ENCODE data around the gene CEP112.

The CEP112 gene

DNA sequence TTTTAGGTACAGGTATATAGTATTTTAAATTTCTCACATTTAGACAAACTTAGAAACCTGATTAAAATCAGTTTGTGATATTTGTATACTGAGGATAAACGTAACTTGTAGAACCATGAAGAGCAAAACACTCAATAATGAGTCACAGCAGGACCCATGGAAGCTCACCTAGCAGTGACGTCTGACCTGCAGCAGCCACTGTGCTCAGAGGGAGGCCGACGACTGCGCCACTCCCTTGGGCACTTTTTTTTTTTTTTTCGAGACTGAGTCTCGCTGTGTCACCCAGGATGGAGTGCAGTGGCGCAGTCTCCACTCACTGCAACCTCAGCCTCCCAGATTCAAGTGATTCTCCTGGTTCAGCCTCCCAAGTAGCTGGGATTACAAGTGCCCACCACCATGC lies 524.3 kb downstream of the CEP112 start:
- no peak for DNase-seq

DNA sequence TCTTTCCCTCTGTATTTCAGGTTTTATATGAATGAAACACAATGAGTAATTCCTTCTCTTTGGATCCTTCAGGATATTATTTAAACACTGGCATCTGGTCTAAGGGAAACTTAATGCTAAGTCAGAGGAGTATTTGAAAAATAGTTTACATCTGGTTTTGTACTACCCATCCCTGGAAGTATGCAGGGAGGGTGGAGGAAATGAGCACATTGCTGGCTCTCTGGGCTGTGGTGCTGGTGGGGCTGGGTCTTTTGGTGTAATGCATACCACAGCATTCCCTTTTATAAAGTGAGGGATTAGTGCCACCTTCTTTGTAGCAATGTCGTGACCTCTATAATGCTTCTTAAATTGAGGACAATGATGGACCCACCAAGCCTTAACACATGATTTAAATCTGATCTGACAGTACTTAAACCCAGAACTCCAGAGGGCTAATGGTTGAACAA lies 525.0 kb downstream of the CEP112 start:
- no peak for DNase-seq

DNA sequence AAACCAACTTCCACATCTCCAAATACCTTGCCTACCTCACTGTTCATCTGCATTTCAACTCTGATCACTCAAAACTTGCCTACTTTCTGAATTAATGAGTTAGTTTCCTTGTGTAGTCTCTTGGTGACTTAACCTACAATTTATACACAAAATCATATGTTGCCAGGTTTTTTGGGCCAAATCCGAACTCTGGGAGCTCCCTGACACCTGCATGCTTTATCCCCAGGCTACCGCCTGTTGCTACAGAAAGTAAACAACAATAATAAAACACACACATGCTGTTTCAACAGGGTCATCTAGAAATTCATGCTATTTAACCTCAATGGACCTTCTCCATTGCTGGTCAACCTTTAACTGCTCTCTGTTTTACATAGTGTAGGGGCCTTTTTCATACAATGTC lies 526.0 kb downstream of the CEP112 start:
- no peak for DNase-seq

DNA sequence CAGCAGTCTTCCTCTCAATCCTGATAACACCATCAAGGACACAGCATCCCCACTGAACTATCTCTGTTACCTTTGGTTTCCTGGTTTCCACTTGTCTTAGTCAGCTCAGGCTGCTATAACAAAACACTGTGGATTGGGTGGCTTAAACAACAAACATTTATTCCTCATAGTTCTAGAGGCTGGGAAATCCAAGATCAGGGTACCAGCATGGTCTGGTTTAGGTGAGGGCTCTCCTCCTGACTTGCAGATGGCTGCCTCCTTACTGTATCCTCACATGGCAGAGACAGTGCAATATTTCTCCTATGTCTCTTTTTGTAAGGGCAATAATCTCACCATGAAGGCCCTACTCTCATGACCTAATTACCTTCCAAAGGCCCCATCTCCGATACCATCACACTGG lies 527.2 kb downstream of the CEP112 start:
- DNase-seq, result no peak

DNA sequence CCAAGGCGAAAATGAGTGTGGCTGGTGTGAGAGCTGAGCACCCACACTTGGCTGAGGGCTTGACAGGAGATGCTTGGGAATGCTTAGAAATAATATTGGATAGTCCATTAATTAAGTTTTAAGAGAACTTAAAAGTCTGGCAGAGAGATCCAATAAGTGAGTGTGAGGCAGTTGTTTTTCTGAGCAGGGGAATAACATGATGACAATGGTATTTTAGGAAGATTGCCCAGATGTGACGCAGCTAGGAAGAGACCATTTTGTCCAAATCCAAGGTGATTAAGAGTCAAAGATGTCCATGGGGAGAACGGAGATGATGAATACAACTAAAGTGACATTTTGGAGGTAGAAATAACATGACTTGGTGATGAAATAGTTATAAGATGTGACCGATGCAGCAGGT lies 527.7 kb downstream of the CEP112 start:
- no peak for DNase-seq

DNA sequence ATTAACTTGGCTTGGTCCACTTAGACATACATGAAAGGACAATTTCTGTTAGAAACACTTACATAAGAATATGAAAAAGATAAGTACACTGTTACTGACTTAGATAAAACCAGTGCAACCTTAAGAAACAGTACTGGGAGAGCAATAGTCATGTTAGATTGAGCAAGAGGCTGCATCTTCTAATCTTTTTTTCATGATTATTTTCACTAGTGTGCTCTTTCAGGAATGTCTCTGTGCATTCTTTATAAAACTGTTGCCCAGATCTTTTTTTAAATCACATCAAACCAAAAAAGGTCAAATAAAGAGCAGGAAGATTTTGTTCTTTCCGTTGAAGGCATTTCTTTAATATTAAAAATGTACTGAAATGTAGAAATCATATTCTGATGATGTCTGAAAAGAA lies 529.7 kb downstream of the CEP112 start:
- DNase-seq, result no peak

DNA sequence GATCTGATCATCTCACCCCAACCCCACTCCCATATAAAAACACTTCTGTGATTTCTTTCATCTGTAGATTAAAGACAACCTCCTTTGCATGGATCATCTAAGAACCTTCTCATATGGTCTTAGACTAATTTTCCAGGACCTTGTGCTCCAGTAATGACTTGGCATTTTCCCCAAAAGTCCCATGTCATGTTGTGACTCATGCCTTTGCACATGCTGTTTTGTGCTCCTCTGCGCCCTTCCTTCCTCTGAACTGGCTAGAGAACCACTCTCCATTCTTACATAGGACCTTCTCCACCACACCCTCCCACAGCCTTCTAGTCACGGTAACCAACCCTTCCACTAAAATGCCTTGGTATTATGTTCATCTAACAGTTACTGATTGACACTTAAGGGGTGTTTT lies 531.0 kb downstream of the CEP112 start:
- no peak for DNase-seq

DNA sequence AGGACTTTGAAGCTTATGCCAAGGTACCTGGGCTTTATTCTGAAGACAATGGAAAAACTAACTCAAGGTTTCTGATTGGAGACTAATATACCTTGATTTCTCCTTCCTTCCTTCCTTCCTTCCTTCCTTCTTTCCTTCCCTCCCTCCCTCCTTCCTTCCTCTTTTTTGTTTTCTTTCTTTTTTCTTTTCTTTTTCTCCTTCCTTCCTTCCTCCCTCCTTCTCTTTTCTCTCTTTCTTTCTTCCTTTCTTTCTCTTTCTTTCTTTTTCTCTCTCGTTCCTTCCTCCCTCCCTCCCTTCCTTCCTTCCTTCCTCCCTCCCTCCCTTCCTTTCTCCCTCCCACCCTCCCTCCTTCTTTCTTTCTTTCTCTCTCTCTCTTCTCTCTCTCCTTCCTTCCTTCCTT lies 531.9 kb downstream of the CEP112 start:
- no peak for DNase-seq

DNA sequence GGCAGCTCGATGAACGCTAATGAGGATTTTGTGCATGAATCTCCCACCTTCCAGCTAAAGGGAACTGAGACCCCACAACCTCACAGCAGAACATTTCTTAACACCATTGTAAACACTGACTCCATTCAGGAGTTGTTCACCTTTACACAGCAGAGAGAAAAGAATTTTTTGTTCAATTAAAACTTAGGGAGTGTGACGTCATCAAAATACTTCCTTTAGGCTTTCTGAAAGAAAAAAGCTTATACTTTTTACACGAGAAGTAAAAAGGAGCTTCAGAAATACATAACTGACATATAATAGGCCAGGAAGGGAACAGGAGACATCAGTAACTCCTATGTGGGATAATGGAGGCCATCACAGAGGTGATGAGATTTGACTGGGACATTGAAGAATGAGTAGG lies 532.4 kb downstream of the CEP112 start:
- DNase-seq, result no peak

DNA sequence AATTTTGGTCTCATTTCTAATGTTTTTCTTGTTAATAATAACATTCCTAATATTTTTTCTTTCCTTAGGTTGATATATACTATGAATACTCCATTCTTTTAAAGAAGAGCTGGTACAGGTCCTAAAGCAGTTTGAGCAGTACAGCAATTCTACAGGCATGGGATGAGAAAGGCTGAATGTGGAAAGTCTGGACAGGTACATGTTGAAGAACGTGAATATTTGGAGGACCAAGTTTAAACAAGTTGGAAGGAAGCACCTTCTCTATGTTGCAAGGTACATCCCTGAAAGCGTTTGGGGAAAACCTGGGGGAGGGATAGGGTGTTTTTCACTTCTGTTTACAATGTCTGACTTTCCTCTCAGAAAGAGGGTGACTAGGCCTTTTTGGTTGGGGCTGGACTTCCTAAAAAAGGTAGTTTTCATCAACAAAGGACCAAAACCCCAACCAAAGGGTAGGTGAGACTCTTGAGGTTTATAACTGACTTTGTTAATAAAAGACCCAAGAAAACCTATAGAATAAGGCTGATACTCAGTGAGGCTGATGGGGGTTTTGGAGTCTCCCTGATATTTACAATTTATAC lies 534.6 kb downstream of the CEP112 start:
- DNase-seq, result no peak

DNA sequence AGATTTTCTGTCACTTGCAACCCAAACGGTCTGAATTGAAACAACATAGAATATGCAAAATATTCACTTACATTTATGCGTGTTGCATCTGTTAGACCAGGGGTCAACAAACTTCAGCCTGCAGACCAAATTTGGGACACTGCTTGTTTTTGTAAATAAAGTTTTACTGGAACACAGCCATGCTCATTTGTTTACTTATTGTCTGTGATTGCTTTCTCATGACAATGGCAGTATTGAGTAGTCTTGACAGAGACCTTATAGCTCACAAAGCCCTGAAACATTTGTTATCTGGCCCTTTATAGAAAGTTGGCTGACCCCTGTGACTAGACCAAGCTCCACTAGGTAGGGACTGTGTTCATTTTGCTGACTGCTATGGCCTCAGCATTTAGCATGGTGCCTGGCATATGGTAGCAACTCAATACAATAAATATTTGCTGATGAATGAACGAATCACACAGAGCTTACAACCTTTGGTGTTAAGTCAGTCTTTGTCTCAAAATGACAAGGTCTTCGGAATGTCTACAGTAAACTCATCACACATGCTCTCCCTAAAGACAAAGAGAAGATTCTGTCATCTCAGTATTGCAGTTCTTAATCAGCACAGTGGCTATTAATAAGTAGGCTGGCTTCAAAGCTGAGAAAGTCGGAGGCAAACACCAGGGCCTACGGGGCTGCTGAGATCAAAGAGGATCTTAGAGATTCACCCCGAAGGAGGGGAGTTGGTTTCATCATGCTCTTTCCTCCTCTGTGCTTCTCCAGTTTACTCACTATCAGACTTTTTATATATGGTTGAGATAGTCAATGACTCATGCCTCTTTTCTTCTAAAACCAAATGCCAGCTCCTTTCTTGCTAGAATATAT lies 535.3 kb downstream of the CEP112 start:
- DNase-seq, result no peak

DNA sequence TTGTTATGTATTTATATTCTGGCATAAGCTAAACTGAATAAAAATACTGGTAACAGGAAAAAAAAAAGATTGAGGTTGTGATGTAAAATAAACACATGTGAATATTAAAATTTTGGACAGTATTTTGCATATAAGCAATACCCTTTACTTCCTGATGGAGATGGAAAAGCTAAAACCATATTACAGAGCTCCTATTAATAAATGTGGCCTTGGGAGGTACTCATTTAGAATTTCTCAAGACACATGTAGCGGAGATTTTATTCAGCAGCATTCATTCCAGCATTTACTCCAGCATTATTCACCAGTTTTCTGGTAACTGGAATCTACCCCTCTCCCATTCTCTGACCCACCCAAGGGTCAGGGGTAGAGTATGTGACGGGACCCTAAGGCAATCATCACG lies 536.2 kb downstream of the CEP112 start:
- DNase-seq, result no peak

DNA sequence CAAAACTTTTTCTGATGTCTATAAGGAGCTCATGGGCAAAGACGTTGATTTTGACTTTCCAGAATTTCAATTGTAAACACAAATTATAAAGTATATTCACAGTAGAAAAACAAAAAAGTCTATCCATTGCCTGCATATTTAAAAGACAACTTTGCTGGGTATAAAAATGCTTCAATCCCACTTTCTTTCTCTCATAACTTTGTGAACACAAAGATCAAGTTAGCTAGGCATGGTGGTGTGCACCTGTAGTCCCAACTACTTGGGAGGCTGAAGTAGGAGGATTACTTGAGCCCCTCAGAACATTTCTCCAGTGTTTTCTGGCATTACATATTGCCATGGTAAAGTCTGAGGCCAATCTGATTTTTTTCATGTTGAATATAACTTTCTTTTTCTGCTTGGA lies 547.4 kb downstream of the CEP112 start:
- no peak for DNase-seq

DNA sequence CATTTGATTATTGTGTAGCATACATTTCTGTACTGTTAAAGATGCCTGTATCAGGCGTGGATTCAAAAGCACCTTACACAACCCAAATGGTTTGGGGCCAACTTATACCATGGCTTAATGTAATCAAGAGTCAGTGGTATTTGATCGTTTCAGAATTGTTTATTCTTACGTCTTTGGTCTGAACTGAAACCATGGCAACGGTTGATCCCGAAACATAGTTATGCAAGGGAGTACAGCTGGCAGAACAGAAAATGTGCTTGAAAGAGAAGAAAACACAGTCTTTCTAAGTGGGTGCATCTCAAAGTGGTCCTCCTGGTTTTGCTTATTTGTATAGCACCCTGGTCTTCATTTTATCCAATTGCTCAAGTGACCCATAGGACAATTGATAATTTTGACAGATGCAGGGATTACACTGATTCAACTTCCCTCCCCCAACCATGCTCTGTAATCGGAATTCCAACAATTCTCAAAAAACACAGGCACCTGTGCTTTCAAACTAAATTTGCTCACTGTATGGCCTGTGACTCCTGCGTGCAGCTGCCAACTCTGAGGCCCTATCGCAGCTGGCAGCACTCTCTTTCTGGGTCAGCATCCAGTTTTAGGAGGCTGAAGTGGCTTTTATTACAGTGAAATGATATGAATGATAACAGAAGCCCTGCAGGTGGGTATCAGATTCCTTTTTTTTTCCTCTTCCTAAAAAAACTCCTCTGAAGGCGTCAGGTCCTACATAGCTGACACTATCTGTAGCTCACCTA lies 553.5 kb downstream of the CEP112 start:
- DNase-seq, result no peak

DNA sequence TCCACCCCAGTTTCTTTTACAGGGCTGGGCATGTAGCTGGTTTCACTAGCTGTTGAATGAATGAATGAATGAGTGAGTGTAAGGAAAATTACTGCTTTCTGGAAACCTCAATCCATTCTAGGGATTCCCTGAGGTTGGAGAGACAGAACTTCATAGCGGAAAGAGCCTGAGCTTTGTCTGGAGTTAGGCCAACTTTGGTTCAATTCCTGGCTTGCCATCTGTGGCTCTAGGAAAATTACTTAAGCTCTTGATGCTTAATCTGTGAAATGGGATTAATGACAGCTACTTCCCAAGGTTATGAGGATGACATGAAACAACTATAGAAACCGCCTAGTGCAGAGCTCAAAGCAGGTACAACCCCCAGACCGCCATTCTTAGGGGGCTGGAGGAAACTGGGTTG lies 554.1 kb downstream of the CEP112 start:
- no peak for DNase-seq

DNA sequence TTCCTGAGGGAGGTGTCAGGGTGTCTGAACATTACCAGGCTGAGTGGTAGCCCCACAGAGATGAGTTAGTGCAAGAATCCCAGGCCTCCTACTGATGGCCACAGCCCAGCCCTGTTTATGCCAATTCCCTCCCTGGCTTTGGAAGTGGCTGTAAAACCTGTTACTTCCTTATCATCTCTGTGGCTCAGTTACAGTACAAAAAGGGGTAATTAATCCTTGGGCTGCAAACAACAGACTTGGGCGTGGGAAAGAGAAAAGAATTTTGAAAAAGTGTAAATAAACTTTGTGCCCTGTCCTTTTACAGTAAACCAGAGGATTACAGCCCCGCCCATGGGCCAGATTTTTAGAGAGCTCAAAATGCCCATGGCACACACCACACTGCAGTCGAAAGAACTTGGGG lies 557.4 kb downstream of the CEP112 start:
- no peak for DNase-seq

DNA sequence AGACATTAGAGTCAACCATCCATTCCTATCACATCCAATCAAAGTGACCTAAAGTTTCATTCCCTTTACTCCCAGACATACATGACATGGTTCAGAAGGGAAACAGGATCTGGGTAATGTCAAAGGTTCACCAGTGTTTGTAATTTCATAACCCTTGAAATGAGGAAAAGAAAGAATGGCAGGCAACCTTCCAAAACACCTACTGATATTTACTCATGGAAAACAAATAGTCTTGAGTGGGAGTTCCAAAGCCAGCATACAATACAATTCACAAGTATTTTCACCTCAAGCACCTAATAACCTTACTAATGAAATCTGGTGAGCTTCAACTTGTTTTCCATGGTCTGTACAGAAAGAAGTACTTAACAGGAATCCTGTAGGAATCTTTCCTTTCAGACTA lies 557.9 kb downstream of the CEP112 start:
- DNase-seq, result no peak

DNA sequence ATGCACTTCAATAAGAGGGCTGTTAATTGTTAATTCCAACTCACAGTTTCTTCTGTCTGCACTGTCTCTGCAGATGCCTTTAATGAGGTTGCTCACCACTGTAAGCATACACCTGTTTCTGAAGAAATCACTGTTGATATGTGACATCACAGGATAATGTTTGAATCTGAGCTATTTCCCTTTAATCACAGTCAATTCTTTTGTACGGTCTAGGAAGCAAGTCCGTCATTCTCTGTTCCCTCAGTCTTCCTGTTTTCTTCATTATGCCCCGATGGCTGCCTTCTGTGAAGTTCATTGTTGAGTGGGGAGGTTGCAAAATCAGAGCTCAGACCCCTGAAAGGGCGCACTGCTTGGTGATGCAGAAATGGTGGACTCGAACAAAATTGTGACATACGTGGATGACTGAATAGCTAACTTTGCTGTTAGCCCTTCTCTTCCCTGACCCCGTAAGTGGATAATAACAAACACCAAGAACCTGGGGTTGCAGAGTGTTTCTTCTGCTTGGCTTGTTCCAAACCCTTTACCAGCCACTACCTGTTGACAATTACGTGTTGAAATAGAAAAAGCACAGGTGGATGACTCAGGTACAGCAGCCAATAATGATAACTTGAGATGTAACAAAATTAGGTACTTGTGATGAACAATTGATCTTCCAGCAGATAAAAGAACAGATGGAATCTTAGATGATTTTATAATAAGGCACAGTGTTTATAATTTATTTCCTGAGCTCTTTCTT lies 558.6 kb downstream of the CEP112 start:
- DNase-seq, result no peak

DNA sequence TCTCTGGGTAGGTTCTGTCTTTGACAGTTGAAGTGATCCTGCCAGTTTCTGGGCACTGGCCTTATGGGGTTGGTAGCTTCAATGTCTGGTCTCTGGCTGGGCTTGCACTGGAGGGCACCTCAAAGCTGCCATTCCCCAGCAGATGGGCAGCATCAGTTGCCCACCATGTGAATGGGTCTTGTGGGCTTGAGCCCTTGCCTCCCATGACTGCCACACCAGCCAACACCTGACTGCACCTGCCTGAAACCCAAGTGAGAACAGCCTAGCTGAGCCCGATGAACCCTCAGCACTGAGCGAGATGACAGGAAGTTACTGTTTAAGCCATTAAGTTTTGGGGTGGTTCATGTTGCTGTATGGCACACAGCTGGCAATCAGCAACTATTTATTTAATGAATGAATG lies 561.4 kb downstream of the CEP112 start:
- DNase-seq, result no peak

DNA sequence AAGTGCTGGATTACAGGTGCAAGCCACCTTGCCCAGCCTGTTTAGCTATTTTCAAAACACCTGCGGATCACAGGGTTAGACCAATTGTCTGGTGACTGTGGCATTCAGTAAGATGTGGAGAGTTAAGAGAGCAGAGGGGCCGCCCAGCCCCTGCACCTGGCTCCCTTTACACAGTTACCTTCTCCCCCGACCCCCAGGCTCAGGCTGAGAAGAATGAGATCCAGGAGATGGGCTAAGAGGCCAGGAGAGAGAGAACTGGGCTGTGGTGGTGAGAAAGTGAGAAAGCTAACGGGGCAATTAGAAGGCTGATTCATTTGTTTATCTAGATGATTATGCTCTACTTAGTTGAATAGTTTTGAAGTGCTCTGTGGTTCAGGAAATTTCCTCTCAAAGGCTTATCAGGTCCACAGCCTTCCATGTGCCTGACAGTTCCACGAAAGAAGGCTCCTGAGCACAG lies 562.7 kb downstream of the CEP112 start:
- DNase-seq, result no peak

DNA sequence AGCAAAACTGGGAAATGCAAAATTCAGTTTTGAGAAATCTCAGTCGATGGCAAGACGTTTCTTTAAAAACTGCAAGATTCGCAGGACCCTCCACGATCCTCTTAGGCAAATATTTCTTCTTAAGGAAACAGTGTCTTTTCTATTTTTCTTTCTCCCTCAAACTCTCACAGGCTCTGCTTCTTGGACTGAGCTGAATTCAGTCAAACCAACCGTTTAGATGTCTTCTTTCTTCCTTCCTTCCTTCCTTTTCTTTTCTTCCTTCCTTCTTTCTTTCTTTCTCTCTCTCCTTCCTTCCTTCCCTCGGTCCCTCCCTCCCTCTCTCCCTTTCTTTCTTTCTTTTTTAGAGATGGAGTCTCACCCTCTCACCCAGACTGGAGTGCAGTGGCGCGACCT lies 563.3 kb downstream of the CEP112 start:
- no peak for DNase-seq

DNA sequence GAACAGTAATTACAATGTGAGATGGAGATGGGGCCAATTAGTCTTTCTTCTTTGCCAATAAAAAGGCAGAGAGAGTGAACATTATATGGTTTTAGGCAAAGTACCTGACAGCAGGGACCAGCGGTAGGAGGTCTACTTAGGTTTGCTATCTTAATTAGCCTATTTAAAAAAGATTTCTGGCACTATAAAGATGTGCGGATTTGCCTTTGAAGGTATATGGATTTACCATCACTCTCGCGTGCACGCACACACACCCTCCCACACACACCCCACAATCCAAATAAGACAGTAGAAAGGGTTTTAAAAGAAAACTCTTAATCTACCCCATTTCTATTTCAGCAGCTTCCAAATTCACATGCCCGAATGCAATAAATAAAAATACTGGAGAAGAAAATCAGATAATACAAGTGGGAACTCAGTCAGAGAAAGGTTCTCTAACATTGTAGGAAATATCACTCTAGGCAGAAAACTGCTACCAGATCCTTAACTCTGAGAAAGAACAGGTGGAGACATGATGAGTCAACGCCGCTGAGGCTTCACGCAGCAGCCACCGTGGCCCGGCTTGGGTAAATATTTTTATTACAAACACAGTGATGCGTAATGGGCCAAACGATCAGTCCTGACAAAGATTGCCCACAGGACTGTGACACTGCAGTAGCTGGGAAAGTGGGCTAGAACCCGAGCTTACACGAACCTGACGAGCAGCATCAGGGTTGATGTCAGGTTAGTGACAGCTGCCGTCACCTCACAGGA lies 563.9 kb downstream of the CEP112 start:
- DNase-seq, result no peak

Data from right forelimb (tissue), 1 donor.